ENCODE measurements around the gene PIK3CA. TPM values are rescaled to one million over a fixed set of nuclear protein-coding genes. Genes with fewer than 3 reads are reported as not detected.

Gene PIK3CA
- total RNA-seq, 2 experiments from 2014 or later: 57.1 to 63.1 TPM

DNA sequence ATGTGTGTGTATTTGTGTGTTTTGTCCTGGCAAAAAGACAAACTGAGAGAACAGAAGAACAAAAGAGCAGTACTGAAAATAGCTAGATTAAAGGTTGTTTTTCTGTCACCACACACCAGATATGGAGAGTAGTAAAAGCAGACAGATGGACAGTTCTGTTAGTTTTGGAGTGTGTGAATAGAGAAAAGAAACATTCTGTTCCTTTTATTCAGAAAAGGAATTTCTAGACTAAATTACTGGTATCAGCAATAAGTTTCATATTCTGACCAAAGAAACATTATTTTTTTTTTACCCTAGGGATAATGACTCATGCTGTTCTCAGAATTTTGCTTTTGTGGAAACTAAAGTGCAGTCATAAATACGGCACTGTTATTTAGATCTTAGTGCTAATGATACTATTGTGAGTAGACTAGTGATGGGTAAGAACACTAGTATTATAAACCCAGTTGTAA, 32.9 kb downstream of the PIK3CA start:
- Mint-ChIP-seq H3K4me3 (no peak overlapping the region), H3K4me1 (ENCODE audit: low read depth) (peaks cover 45% of the 10 kb centered on the region)
- ATAC-seq (ENCODE audit: poor library complexity): no peak

DNA sequence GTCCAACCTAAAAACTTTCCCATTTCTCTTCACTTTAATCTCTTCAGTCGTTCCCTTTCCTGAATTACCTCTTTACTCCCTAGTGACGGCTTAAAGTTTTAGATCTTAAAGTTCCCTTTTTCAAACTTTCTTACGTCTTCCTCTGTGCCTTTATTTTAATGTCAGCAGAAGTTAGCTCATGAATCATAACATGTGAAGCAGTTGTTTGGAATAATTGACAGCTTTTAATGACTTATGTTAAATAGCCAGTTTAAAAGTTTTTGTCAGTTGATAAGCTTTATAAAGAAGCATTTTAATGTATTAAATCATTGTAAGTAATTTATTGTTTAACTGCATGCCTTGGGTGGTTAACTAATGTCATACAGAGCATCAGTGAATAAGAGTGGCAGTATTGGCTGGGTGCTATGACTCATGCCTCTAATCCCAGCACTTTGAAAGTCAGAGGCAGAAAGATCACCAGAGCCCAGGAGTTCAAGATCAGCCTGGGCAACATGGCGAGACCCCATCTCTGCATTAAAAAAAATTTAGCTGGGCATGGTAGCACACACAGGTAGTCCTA, 33.9 kb downstream of the PIK3CA start:
- POLR2A ChIA-PET: interaction anchor here (1.1 to 1.7 kb wide), 3 partner anchors 14 to 34 kb away, joined by 3 to 5 read pairs (median 3); partner anchors contain the start of gene PIK3CA
- no peak overlapping the region for H3K27ac ChIP-seq (ENCODE audit: low read depth in 1 of 2, low read length in 2 of 2)

More for the DNA sequence above, 32.9 kb downstream of the PIK3CA start:
- ChIA-PET CTCF (interaction anchor here (1.2 kb wide), 1 partner anchor 32 kb away, joined by 3 read pairs; no protein-coding TSS in a partner anchor), POLR2A (interaction anchor here (1.2 kb wide), 1 partner anchor 32 kb away, joined by 5 read pairs; no protein-coding TSS in a partner anchor)
- H3K4me3 ChIP-seq (ENCODE audit: low read length): no peak overlapping the region
- no peaks in the 10 kb centered on the region for H3K27me3 ChIP-seq (ENCODE audit: control insufficient read depth in 1 of 2, insufficient read depth in 2 of 2, low read length in 2 of 2)
- no peaks in the 10 kb centered on the region for H3K36me3 ChIP-seq (ENCODE audit: insufficient read depth, low read length)
- TF ChIP-seq, protein P1, sequence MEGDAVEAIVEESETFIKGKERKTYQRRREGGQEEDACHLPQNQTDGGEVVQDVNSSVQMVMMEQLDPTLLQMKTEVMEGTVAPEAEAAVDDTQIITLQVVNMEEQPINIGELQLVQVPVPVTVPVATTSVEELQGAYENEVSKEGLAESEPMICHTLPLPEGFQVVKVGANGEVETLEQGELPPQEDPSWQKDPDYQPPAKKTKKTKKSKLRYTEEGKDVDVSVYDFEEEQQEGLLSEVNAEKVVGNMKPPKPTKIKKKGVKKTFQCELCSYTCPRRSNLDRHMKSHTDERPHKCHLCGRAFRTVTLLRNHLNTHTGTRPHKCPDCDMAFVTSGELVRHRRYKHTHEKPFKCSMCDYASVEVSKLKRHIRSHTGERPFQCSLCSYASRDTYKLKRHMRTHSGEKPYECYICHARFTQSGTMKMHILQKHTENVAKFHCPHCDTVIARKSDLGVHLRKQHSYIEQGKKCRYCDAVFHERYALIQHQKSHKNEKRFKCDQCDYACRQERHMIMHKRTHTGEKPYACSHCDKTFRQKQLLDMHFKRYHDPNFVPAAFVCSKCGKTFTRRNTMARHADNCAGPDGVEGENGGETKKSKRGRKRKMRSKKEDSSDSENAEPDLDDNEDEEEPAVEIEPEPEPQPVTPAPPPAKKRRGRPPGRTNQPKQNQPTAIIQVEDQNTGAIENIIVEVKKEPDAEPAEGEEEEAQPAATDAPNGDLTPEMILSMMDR (IDR thresholded peaks at IDR 0.05): no peak
- H3K27me3 Mint-ChIP-seq: no peaks in the 10 kb centered on the region
- peaks cover 7% of the 10 kb centered on the region for H3K4me1 ChIP-seq (ENCODE audit: insufficient read depth, low read length)
- H3K9me3 ChIP-seq (ENCODE audit: control insufficient read depth in 1 of 2, insufficient read depth in 1 of 2, low read length in 2 of 2): no peaks in the 10 kb centered on the region
- H3K27ac Mint-ChIP-seq: no peak overlapping the region
- H3K36me3 Mint-ChIP-seq (ENCODE audit: low read depth): no peaks in the 10 kb centered on the region
- H3K27ac ChIP-seq (ENCODE audit: low read depth in 1 of 2, low read length in 2 of 2): no peak overlapping the region
- no peaks in the 10 kb centered on the region for H3K9me3 Mint-ChIP-seq
- no peak for DNase-seq
- intact Hi-C loops (cut with DNase I, micrococcal nuclease): no loop called here

GRCh38 chr3:179182902-179183301, 34.7 kb downstream of the PIK3CA start:
- Histone ChIP-seq H3K27ac (ENCODE audit: low read depth in 1 of 2, low read length in 2 of 2) (no peak overlapping the region), H3K27me3 (ENCODE audit: control insufficient read depth in 1 of 2, insufficient read depth in 2 of 2, low read length in 2 of 2) (no peaks in the 10 kb centered on the region), H3K9me3 (ENCODE audit: control insufficient read depth in 1 of 2, insufficient read depth in 1 of 2, low read length in 2 of 2) (no peaks in the 10 kb centered on the region), H3K4me1 (ENCODE audit: insufficient read depth, low read length) (peaks cover 7% of the 10 kb centered on the region), H3K4me3 (ENCODE audit: low read length) (no peak overlapping the region), H3K36me3 (ENCODE audit: insufficient read depth, low read length) (no peaks in the 10 kb centered on the region)
- Mint-ChIP-seq H3K9me3 (no peaks in the 10 kb centered on the region), H3K27ac (no peak overlapping the region), H3K4me3 (no peak overlapping the region), H3K27me3 (no peaks in the 10 kb centered on the region), H3K4me1 (ENCODE audit: low read depth) (peaks cover 47% of the 10 kb centered on the region), H3K36me3 (ENCODE audit: low read depth) (no peaks in the 10 kb centered on the region)
- TF ChIP-seq, protein P1 (IDR thresholded peaks at IDR 0.05): no peak
- ChIA-PET POLR2A (interaction anchor here (1.1 to 1.7 kb wide), 3 partner anchors 13 to 35 kb away, joined by 3 to 5 read pairs (median 3); partner anchors contain the start of gene PIK3CA), CTCF (interaction anchor here (1.2 kb wide), 1 partner anchor 167 kb away, joined by 3 read pairs; no protein-coding TSS in a partner anchor)
- intact Hi-C loops (cut with DNase I, micrococcal nuclease): no loop called here
- DNase-seq: no peak
- no peak for ATAC-seq (ENCODE audit: poor library complexity)

More for the DNA sequence above, 33.9 kb downstream of the PIK3CA start:
- TF ChIP-seq, protein P1 (IDR thresholded peaks at IDR 0.05): no peak
- Mint-ChIP-seq H3K9me3 (no peaks in the 10 kb centered on the region), H3K36me3 (ENCODE audit: low read depth) (no peaks in the 10 kb centered on the region), H3K27ac (no peak overlapping the region), H3K4me1 (ENCODE audit: low read depth) (peaks cover 48% of the 10 kb centered on the region), H3K27me3 (no peaks in the 10 kb centered on the region), H3K4me3 (no peak overlapping the region)
- Histone ChIP-seq H3K4me3 (ENCODE audit: low read length) (no peak overlapping the region), H3K36me3 (ENCODE audit: insufficient read depth, low read length) (no peaks in the 10 kb centered on the region), H3K9me3 (ENCODE audit: control insufficient read depth in 1 of 2, insufficient read depth in 1 of 2, low read length in 2 of 2) (no peaks in the 10 kb centered on the region), H3K27me3 (ENCODE audit: control insufficient read depth in 1 of 2, insufficient read depth in 2 of 2, low read length in 2 of 2) (no peaks in the 10 kb centered on the region), H3K4me1 (ENCODE audit: insufficient read depth, low read length) (peaks cover 7% of the 10 kb centered on the region)
- DNase-seq (peak in 3 of 14 experiments; percentile 15 to 27 (median 16)), ATAC-seq (ENCODE audit: poor library complexity) (peak; percentile 37)
- CTCF ChIA-PET: interaction anchor here (1.2 kb wide), 2 partner anchors 33 to 166 kb away, joined by 3 read pairs; no protein-coding TSS in a partner anchor
- intact Hi-C loops (cut with DNase I, micrococcal nuclease): no loop called here

Data from CD4-positive, alpha-beta T cell (primary cell).